A549 (cell line): Measurements from ENCODE around the gene GRID2. TPM values are rescaled to one million over a fixed set of nuclear protein-coding genes. Genes with fewer than 3 reads are reported as not detected.

Experiments
- ATAC-seq, 2 experiments: fragments of 200-7000 bp in 1 of 2; fragments of >200 bp in 1 of 2; cut with Nextera tagmentation in 1 of 2; cut with Tn5 transposase in 1 of 2; 3 replicates each; pipeline versions ENCODE4 v1.8.0 to v1.9.1; 2018 to 2020; ENCODE audit warnings: mild to moderate bottlenecking in 1 of 2, moderate library complexity in 1 of 2
- CTCF ChIA-PET: fragments of 300-600 bp; sonication (Branson Sonifier 250); formaldehyde crosslinking; extraction: SDS; loops from one replicate; lab custom pipeline; 2021; ENCODE audit warnings: antibody characterized with exemption, inconsistent platforms; lab: Yijun Ruan, JAX
- POLR2A ChIA-PET: fragments of 350-600 bp; formaldehyde crosslinking; extraction: SDS; loops from one replicate; lab custom pipeline; 2021; ENCODE audit warnings: antibody characterized with exemption, inconsistent platforms; lab: Yijun Ruan, JAX
- DNase-seq, 2 experiments: peaks; one replicate each; pipeline versions ENCODE4 v3.0.0 to v3.0.0-alpha.2; 2011 to 2016; ENCODE audit warnings: low read depth in 1 of 2, low spot score in 1 of 2
- FAIRE-seq: peaks from 2 replicates; lab custom pipeline; 2011; peaks lifted over from hg19 to GRCh38; lab: Jason Lieb, UNC
- H3K27ac ChIP-seq, 2 experiments: fragments of >200 bp; sonication (Bioruptor Twin); formaldehyde crosslinking; 3 replicates each; pipeline ENCODE4 v1.5.1; 2016 to 2017
- H3K4me1 ChIP-seq: fragments of >200 bp; sonication (Bioruptor Twin); formaldehyde crosslinking; 3 replicates; pipeline ENCODE4 v1.6.1; 2016
- H3K4me2 ChIP-seq: fragments of >200 bp; sonication (Bioruptor Twin); formaldehyde crosslinking; 3 replicates; pipeline ENCODE4 v1.6.1; 2016
- H3K4me3 ChIP-seq: fragments of >200 bp; sonication (Bioruptor Twin); formaldehyde crosslinking; 3 replicates; pipeline ENCODE4 v1.5.1; 2016
- H3K9me3 ChIP-seq: fragments of >200 bp; sonication (Bioruptor Twin); formaldehyde crosslinking; 3 replicates; pipeline ENCODE4 v1.6.1; 2016
- BCL3 ChIP-seq: fragments of >200 bp; sonication (Bioruptor Twin); formaldehyde crosslinking; IDR thresholded peaks from 3 replicates; pipeline ENCODE4 v1.6.1; 2016
- BHLHE40 ChIP-seq: IDR thresholded peaks from 2 replicates; pipeline ENCODE4 v1.6.1; 2012; ENCODE audit warnings: low read depth, low read length, inconsistent platforms
- CEBPB ChIP-seq, 2 experiments: fragments of >200 bp in 1 of 2; sonication (Bioruptor Twin) in 1 of 2; formaldehyde crosslinking in 1 of 2; IDR thresholded peaks; 2 replicates each; pipeline ENCODE4 v1.6.1; 2012 to 2016
- CHD2 ChIP-seq: fragments of 150-350 bp; IDR thresholded peaks from 2 replicates; pipeline ENCODE4 v1.6.1; 2014; ENCODE audit warnings: low read length; ENCODE audit not compliant: partially characterized antibody
- E2F6 ChIP-seq: IDR thresholded peaks from 2 replicates; pipeline ENCODE4 v1.6.1; 2012; ENCODE audit warnings: low read depth, borderline replicate concordance
- EHF ChIP-seq: fragments of 250-450 bp; sonication (Bioruptor Pico); IDR thresholded peaks from 2 replicates; pipeline ENCODE4 v1.5.0; 2020; ENCODE audit warnings: mild to moderate bottlenecking
- EP300 ChIP-seq, 2 experiments: fragments of >200 bp; sonication (Bioruptor Twin); formaldehyde crosslinking; IDR thresholded peaks; 2 replicates in 1 of 2; 3 replicates in 1 of 2; pipeline ENCODE4 v1.6.1; 2016 to 2017
- ESRRA ChIP-seq: fragments of 150-350 bp; IDR thresholded peaks from 2 replicates; pipeline ENCODE4 v1.6.1; 2014; ENCODE audit warnings: mild to moderate bottlenecking, low read length, borderline replicate concordance
- FOSB ChIP-seq: fragments of 250-450 bp; sonication (Bioruptor Pico); IDR thresholded peaks from 2 replicates; pipeline ENCODE4 v1.5.0; 2020; ENCODE audit warnings: mild to moderate bottlenecking, moderate library complexity
- FOXS1 ChIP-seq: fragments of 250-450 bp; sonication (Bioruptor Pico); IDR thresholded peaks from 2 replicates; pipeline ENCODE4 v1.5.0; 2020; ENCODE audit warnings: mild to moderate bottlenecking, moderate library complexity
- GATA3 ChIP-seq: IDR thresholded peaks from 2 replicates; pipeline ENCODE4 v1.6.1; 2012; ENCODE audit warnings: borderline replicate concordance
- HDAC2 ChIP-seq: fragments of 200-600 bp; sonication (generic); IDR thresholded peaks from 2 replicates; pipeline ENCODE4 v1.6.1; 2016
- HES2 ChIP-seq: fragments of >200 bp; sonication (Bioruptor Twin); formaldehyde crosslinking; IDR thresholded peaks from 2 replicates; pipeline ENCODE4 v1.6.1; 2016
- HOXB13 ChIP-seq: fragments of 250-450 bp; sonication (Bioruptor Pico); IDR thresholded peaks from 2 replicates; pipeline ENCODE4 v1.5.0; 2020; ENCODE audit warnings: low read depth, mild to moderate bottlenecking, moderate library complexity
- HOXB5 ChIP-seq: fragments of 250-450 bp; sonication (Bioruptor Pico); IDR thresholded peaks from 2 replicates; pipeline ENCODE4 v1.5.0; 2020; ENCODE audit warnings: mild to moderate bottlenecking, moderate library complexity
- JUN ChIP-seq, 2 experiments: fragments of >200 bp; sonication (Bioruptor Twin); formaldehyde crosslinking; IDR thresholded peaks; 2 replicates in 1 of 2; 3 replicates in 1 of 2; pipeline ENCODE4 v1.6.1; 2016 to 2017
- KDM5A ChIP-seq: fragments of 200-600 bp; sonication (generic); IDR thresholded peaks from 2 replicates; pipeline ENCODE4 v1.6.1; 2016; ENCODE audit warnings: antibody characterized with exemption, mild to moderate bottlenecking
- MAFK ChIP-seq: fragments of 450-650 bp; IDR thresholded peaks from 2 replicates; pipeline ENCODE4 v1.6.1; 2014; ENCODE audit not compliant: partially characterized antibody
- MYC ChIP-seq: IDR thresholded peaks from 2 replicates; pipeline ENCODE4 v1.6.1; 2012; ENCODE audit warnings: mild to moderate bottlenecking, inconsistent platforms, low read length, improper control_type of control experiment, borderline replicate concordance
- NFE2L2 ChIP-seq: fragments of 150-350 bp; conservative IDR thresholded peaks from 2 replicates; pipeline ENCODE4 v1.6.1; 2014; ENCODE audit warnings: low read length
- NPAS2 ChIP-seq: fragments of 250-450 bp; sonication (Bioruptor Pico); IDR thresholded peaks from 2 replicates; pipeline ENCODE4 v1.8.0; 2022; ENCODE audit warnings: mild to moderate bottlenecking, moderate library complexity, borderline replicate concordance
- NR3C1 ChIP-seq: fragments of >200 bp; sonication (Bioruptor Twin); formaldehyde crosslinking; IDR thresholded peaks from 3 replicates; pipeline ENCODE4 v1.6.1; 2017
- POLR2AphosphoS2 ChIP-seq: conservative IDR thresholded peaks from 2 replicates; pipeline ENCODE4 v1.6.1; 2012; ENCODE audit warnings: low read length, improper control_type of control experiment, inconsistent platforms
- RAD21 ChIP-seq, 2 experiments: fragments of >200 bp in 1 of 2; sonication (Bioruptor Twin) in 1 of 2; formaldehyde crosslinking in 1 of 2; IDR thresholded peaks in 1 of 2; conservative IDR thresholded peaks in 1 of 2; 2 replicates in 1 of 2; 3 replicates in 1 of 2; pipeline ENCODE4 v1.6.1; 2012 to 2018; ENCODE audit warnings: inconsistent platforms in 1 of 2
- RARB ChIP-seq: fragments of 250-450 bp; sonication (Bioruptor Pico); IDR thresholded peaks from 2 replicates; pipeline ENCODE4 v1.8.0; 2021; ENCODE audit warnings: mild to moderate bottlenecking, moderate library complexity
- RCOR1 ChIP-seq: fragments of 150-350 bp; IDR thresholded peaks from 2 replicates; pipeline ENCODE4 v1.6.1; 2014; ENCODE audit warnings: antibody characterized with exemption, low read length, low read depth
- RFX5 ChIP-seq: fragments of 450-650 bp; IDR thresholded peaks from 2 replicates; pipeline ENCODE4 v1.7.1; 2014; ENCODE audit warnings: antibody characterized with exemption, mild to moderate bottlenecking, moderate library complexity
- RNF2 ChIP-seq: fragments of 200-600 bp; sonication (generic); IDR thresholded peaks from 2 replicates; pipeline ENCODE4 v1.6.1; 2016; ENCODE audit warnings: low read depth, mild to moderate bottlenecking, antibody characterized with exemption, moderate library complexity, borderline replicate concordance
- SMC3 ChIP-seq: fragments of >200 bp; sonication (Bioruptor Twin); formaldehyde crosslinking; IDR thresholded peaks from 3 replicates; pipeline ENCODE4 v1.6.1; 2018; ENCODE audit warnings: inconsistent platforms
- TFCP2L1 ChIP-seq: fragments of 250-450 bp; sonication (Bioruptor Pico); IDR thresholded peaks from 2 replicates; pipeline ENCODE4 v1.5.0; 2021; ENCODE audit warnings: mild to moderate bottlenecking
- TP53 ChIP-seq: fragments of 250-450 bp; sonication (Bioruptor Pico); IDR thresholded peaks from 2 replicates; pipeline ENCODE4 v1.5.0; 2021; ENCODE audit warnings: mild to moderate bottlenecking, moderate library complexity
- USF2 ChIP-seq: fragments of 450-650 bp; IDR thresholded peaks from 2 replicates; pipeline ENCODE4 v1.6.1; 2014; ENCODE audit warnings: antibody characterized with exemption
- ZC3H11A ChIP-seq: fragments of 450-650 bp; IDR thresholded peaks from 2 replicates; pipeline ENCODE4 v1.6.1; 2014; ENCODE audit warnings: antibody characterized with exemption, mild to moderate bottlenecking
- ZSCAN20 ChIP-seq: fragments of 250-450 bp; sonication (Bioruptor Pico); IDR thresholded peaks from 2 replicates; pipeline ENCODE4 v1.8.0; 2022; ENCODE audit warnings: mild to moderate bottlenecking, moderate library complexity
- WGBS: methylation state at CpG from one replicate; pipeline ENCODE4 v1.1.6; 2017; ENCODE audit errors: missing lambda C conversion rate; 5-methylcytosine and 5-hydroxymethylcytosine counted together
- polyA plus RNA-seq, 4 experiments: library from polyadenylated mRNA; depleted of rRNA in 3 of 4; stranded (reverse); fragments of >200 nt; fragmentation: RNase III in 1 of 4; extraction: RNeasy Plus Mini Kit Qiagen cat#74134 plus additional on column Dnase treatment in 1 of 4; gene quantifications; 2 replicates in 3 of 4; 3 replicates in 1 of 4; pipeline ENCODE4 v1.2.3, GENCODE V29; 2011 to 2017

Gene GRID2
- polyA plus RNA-seq, 2 of the 4 experiments (the other 2 are of a cell fraction): not detected

- Histone ChIP-seq H3K4me3 (no peak overlapping the region), H3K4me2 (no peak overlapping the region)
- TF ChIP-seq FOSB (CRISPR knock-in tag): no peak
- TF ChIP-seq POLR2AphosphoS2: no peak
- TF ChIP-seq CHD2: no peak
- no peak for TF ChIP-seq EHF (CRISPR knock-in tag)
- TF ChIP-seq ESRRA: no peak
- TF ChIP-seq GATA3: no peak
- TF ChIP-seq RAD21 (conservative IDR thresholded peaks at IDR 0.05 in 1 of 2, IDR thresholded peaks at IDR 0.05 in 1 of 2): no peak
- no peak for TF ChIP-seq RNF2
- no peak for TF ChIP-seq HOXB13 (CRISPR knock-in tag)
- no peak for TF ChIP-seq TFCP2L1
- TF ChIP-seq, all 56 proteins: peak for 0
- ChIA-PET POLR2A (no interaction called here), CTCF (no interaction called here)
- no peaks in the 10 kb centered on the region for H3K4me1 ChIP-seq
- ATAC-seq: no peak
- H3K27ac ChIP-seq: no peak overlapping the region
- 11% methylated on average over 4 of the region's 4 CpGs for WGBS
- FAIRE-seq: no peak
- no peaks in the 10 kb centered on the region for H3K9me3 ChIP-seq
- no peak for DNase-seq
These were observed 1313.8 kb downstream of the GRID2 start for GRCh38 chr4:93617606-93618005.

GRCh38 chr4:93633721-93634120 is 1330.0 kb downstream of the GRID2 start:
- H3K4me1 ChIP-seq: no peaks in the 10 kb centered on the region
- H3K4me2 ChIP-seq: no peak overlapping the region
- DNase-seq (no peak), ATAC-seq (no peak), FAIRE-seq (no peak)
- CTCF ChIA-PET: no interaction called here
- no peak overlapping the region for H3K27ac ChIP-seq
- POLR2A ChIA-PET: no interaction called here
- TF ChIP-seq MYC: no peak
- TF ChIP-seq HOXB5 (CRISPR knock-in tag): no peak
- TF ChIP-seq USF2: no peak
- no peak for TF ChIP-seq RARB (CRISPR knock-in tag)
- TF ChIP-seq ZSCAN20 (CRISPR knock-in tag): no peak
- no peak for TF ChIP-seq RFX5
- no peak for TF ChIP-seq POLR2AphosphoS2
- TF ChIP-seq ESRRA: no peak
- no peak for TF ChIP-seq MAFK
- TF ChIP-seq NR3C1: no peak
- no peak for TF ChIP-seq TP53 (CRISPR knock-in tag)
- no peak for TF ChIP-seq HES2
- TF ChIP-seq RCOR1: no peak
- TF ChIP-seq CHD2: no peak
- TF ChIP-seq BCL3: no peak
- TF ChIP-seq EP300 (IDR thresholded peaks at IDR 0.05): no peak
- TF ChIP-seq NFE2L2: no peak
- no peak overlapping the region for H3K4me3 ChIP-seq
- no peaks in the 10 kb centered on the region for H3K9me3 ChIP-seq

- no peaks in the 10 kb centered on the region for H3K4me1 ChIP-seq
- no peak for DNase-seq
- H3K9me3 ChIP-seq: no peaks in the 10 kb centered on the region
- ChIA-PET POLR2A (no interaction called here), CTCF (no interaction called here)
- ATAC-seq: no peak
- no peak overlapping the region for H3K4me3 ChIP-seq
- FAIRE-seq: no peak
- H3K27ac ChIP-seq: no peak overlapping the region
- no peak overlapping the region for H3K4me2 ChIP-seq
- no peak for TF ChIP-seq GATA3
- no peak for TF ChIP-seq KDM5A
- TF ChIP-seq HDAC2: no peak
- TF ChIP-seq RNF2: no peak
- no peak for TF ChIP-seq NPAS2 (CRISPR knock-in tag)
- no peak for TF ChIP-seq FOXS1 (CRISPR knock-in tag)
- TF ChIP-seq SMC3: no peak
- TF ChIP-seq MAFK: no peak
- no peak for TF ChIP-seq JUN (IDR thresholded peaks at IDR 0.05)
- no peak for TF ChIP-seq BHLHE40
- no peak for TF ChIP-seq BCL3
- no peak for TF ChIP-seq NR3C1
- no peak for TF ChIP-seq TP53 (CRISPR knock-in tag)
- no peak for TF ChIP-seq E2F6
- TF ChIP-seq CEBPB (IDR thresholded peaks at IDR 0.05): no peak
- no peak for TF ChIP-seq ZC3H11A
- TF ChIP-seq EHF (CRISPR knock-in tag): no peak
- TF ChIP-seq MYC: no peak
These were observed 1332.2 kb downstream of the GRID2 start for GRCh38 chr4:93635943-93636342.
